ENCODE results near the gene PDPN.

PDPN gene

GRCh38 chr1:13583595-13583965 is at the start of gene PDPN:
PDPN (plus strand) TSS chr1:13583832; CDS start chr1:13584034, 202 bp downstream.
- peak within 1 kb of the TSS; percentile 86 for H3K4me2 ChIP-seq (ENCODE audit: low read length)
- no peak within 1 kb of the TSS for H3K9ac ChIP-seq
- H3K4me1 ChIP-seq: no peaks in the 10 kb centered on the region
- H3K9me3 ChIP-seq (ENCODE audit: control insufficient read depth, low read length): no peaks in the 10 kb centered on the region
- no peaks in the 10 kb centered on the region for H3K79me2 ChIP-seq
- no peak within 1 kb of the TSS for H3K27ac ChIP-seq
- no peaks in the 10 kb centered on the region for H3K27me3 ChIP-seq (ENCODE audit: control insufficient read depth, insufficient read depth, low read length)
- H3K4me3 ChIP-seq (ENCODE audit: low read depth, low read length): peak within 1 kb of the TSS; percentile 34
- TF ChIP-seq CTCF (IDR thresholded peaks at IDR 0.05): no peak
- no peak within 1 kb of the TSS for H2AFZ ChIP-seq
- H3K36me3 ChIP-seq (ENCODE audit: control insufficient read depth, insufficient read depth, low read length): no peaks in the 10 kb centered on the region

GRCh38 chr1:13535227-13535626 is 48.4 kb upstream of the PDPN start:
- Histone ChIP-seq H3K4me3 (ENCODE audit: low read depth, low read length) (no peak overlapping the region), H3K27ac (no peak overlapping the region), H3K36me3 (ENCODE audit: control insufficient read depth, insufficient read depth, low read length) (no peaks in the 10 kb centered on the region), H3K9me3 (ENCODE audit: control insufficient read depth, low read length) (no peaks in the 10 kb centered on the region), H3K4me2 (ENCODE audit: low read length) (no peak overlapping the region), H3K79me2 (no peaks in the 10 kb centered on the region), H3K4me1 (no peaks in the 10 kb centered on the region), H3K27me3 (ENCODE audit: control insufficient read depth, insufficient read depth, low read length) (no peaks in the 10 kb centered on the region), H3K9ac (no peak overlapping the region), H2AFZ (no peak overlapping the region)
- TF ChIP-seq CTCF (IDR thresholded peaks at IDR 0.05): no peak

GRCh38 chr1:13536571-13536970 is 47.1 kb upstream of the PDPN start:
- H3K4me2 ChIP-seq (ENCODE audit: low read length): no peak overlapping the region
- no peaks in the 10 kb centered on the region for H3K36me3 ChIP-seq (ENCODE audit: control insufficient read depth, insufficient read depth, low read length)
- TF ChIP-seq CTCF (IDR thresholded peaks at IDR 0.05): no peak
- no peaks in the 10 kb centered on the region for H3K4me1 ChIP-seq
- no peaks in the 10 kb centered on the region for H3K9me3 ChIP-seq (ENCODE audit: control insufficient read depth, low read length)
- no peak overlapping the region for H3K9ac ChIP-seq
- H3K79me2 ChIP-seq: no peaks in the 10 kb centered on the region
- no peaks in the 10 kb centered on the region for H3K27me3 ChIP-seq (ENCODE audit: control insufficient read depth, insufficient read depth, low read length)
- no peak overlapping the region for H2AFZ ChIP-seq
- H3K4me3 ChIP-seq (ENCODE audit: low read depth, low read length): no peak overlapping the region
- H3K27ac ChIP-seq: no peak overlapping the region

GRCh38 chr1:13538832-13539231 is 44.8 kb upstream of the PDPN start:
- Histone ChIP-seq H3K27me3 (ENCODE audit: control insufficient read depth, insufficient read depth, low read length) (no peaks in the 10 kb centered on the region), H3K4me2 (ENCODE audit: low read length) (no peak overlapping the region), H3K9ac (no peak overlapping the region), H3K9me3 (ENCODE audit: control insufficient read depth, low read length) (no peaks in the 10 kb centered on the region), H3K79me2 (no peaks in the 10 kb centered on the region), H3K4me1 (no peaks in the 10 kb centered on the region), H3K36me3 (ENCODE audit: control insufficient read depth, insufficient read depth, low read length) (no peaks in the 10 kb centered on the region), H3K4me3 (ENCODE audit: low read depth, low read length) (no peak overlapping the region), H2AFZ (no peak overlapping the region), H3K27ac (no peak overlapping the region)
- TF ChIP-seq CTCF (IDR thresholded peaks at IDR 0.05): no peak

- Histone ChIP-seq H3K4me1 (no peaks in the 10 kb centered on the region), H3K79me2 (no peaks in the 10 kb centered on the region)
- TF ChIP-seq CTCF (IDR thresholded peaks at IDR 0.05): no peak
Measured at GRCh38 chr1:13539683-13540082, 43.9 kb upstream of the PDPN start.

More at GRCh38 chr1:13539683-13540082, 43.9 kb upstream of the PDPN start:
- no peaks in the 10 kb centered on the region for H3K27me3 ChIP-seq (ENCODE audit: control insufficient read depth, insufficient read depth, low read length)
- H3K27ac ChIP-seq: no peak overlapping the region
- H2AFZ ChIP-seq: no peak overlapping the region
- no peak overlapping the region for H3K4me3 ChIP-seq (ENCODE audit: low read depth, low read length)
- H3K9me3 ChIP-seq (ENCODE audit: control insufficient read depth, low read length): no peaks in the 10 kb centered on the region
- no peak overlapping the region for H3K4me2 ChIP-seq (ENCODE audit: low read length)
- no peak overlapping the region for H3K9ac ChIP-seq
- H3K36me3 ChIP-seq (ENCODE audit: control insufficient read depth, insufficient read depth, low read length): no peaks in the 10 kb centered on the region

Data from parathyroid adenoma (tissue), 2 donors.